ENCODE results near the gene DAPK1.

Gene DAPK1

DNA sequence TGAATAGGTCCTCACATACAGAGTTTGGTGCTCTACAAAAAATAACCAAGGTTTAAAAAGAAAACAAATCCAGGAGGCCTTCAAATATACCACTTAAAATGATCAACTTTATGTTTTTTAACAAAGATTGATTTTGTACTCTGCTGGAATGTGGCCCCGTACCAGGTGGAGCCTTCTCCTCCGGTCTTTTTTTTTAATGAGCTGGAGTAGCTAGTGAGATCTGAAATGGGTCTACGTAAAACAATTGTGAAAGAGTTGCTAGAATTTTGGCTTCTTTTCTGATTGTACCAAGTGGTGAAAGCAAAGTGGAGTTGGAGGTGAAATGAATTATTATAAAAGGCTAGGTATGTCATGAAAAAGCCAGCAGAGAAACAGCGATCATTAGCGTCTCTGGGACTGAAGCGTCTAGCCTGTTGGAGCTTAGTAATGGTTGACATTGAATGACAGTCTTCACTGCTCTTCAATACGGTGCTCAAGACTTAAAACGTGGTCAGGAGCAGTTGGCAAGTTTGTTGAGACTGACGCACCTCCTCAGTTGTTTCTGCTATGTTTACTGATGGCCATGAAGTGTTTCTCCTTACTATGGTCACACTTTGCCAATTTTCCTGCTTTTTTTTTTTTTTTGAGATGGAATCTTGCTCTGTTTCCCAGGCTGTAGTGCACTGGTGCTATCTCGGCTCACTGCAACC is 84.4 kb downstream of the DAPK1 start:
- H3K36me3 ChIP-seq (ENCODE audit: control insufficient read depth, insufficient read depth, low read length), result no peaks in the 10 kb centered on the region
- H3K27me3 ChIP-seq (ENCODE audit: control insufficient read depth, insufficient read depth, low read length), result no peaks in the 10 kb centered on the region
- H3K4me1 ChIP-seq (ENCODE audit: control insufficient read depth, insufficient read depth, low read length), result peaks cover 47% of the 10 kb centered on the region
- no peaks in the 10 kb centered on the region for H3K9me3 ChIP-seq (ENCODE audit: control insufficient read depth, low read length)
- H3K9ac ChIP-seq (ENCODE audit: low read length), result no peak overlapping the region
- H3K4me3 ChIP-seq (ENCODE audit: low read length), result no peak overlapping the region

GRCh38 chr9:87584326-87584725 is 86.7 kb downstream of the DAPK1 start:
- no peaks in the 10 kb centered on the region for H3K9me3 ChIP-seq (ENCODE audit: control insufficient read depth, low read length)
- H3K27me3 ChIP-seq (ENCODE audit: control insufficient read depth, insufficient read depth, low read length), result no peaks in the 10 kb centered on the region
- no peak overlapping the region for H3K4me3 ChIP-seq (ENCODE audit: low read length)
- H3K4me1 ChIP-seq (ENCODE audit: control insufficient read depth, insufficient read depth, low read length), result peaks cover 39% of the 10 kb centered on the region
- no peak overlapping the region for H3K9ac ChIP-seq (ENCODE audit: low read length)
- no peaks in the 10 kb centered on the region for H3K36me3 ChIP-seq (ENCODE audit: control insufficient read depth, insufficient read depth, low read length)

GRCh38 chr9:87585123-87585855 is 87.6 kb downstream of the DAPK1 start:
- H3K4me3 ChIP-seq (ENCODE audit: low read length), result no peak overlapping the region
- no peaks in the 10 kb centered on the region for H3K36me3 ChIP-seq (ENCODE audit: control insufficient read depth, insufficient read depth, low read length)
- no peaks in the 10 kb centered on the region for H3K9me3 ChIP-seq (ENCODE audit: control insufficient read depth, low read length)
- peaks cover 32% of the 10 kb centered on the region for H3K4me1 ChIP-seq (ENCODE audit: control insufficient read depth, insufficient read depth, low read length)
- H3K9ac ChIP-seq (ENCODE audit: low read length), result no peak overlapping the region
- H3K27me3 ChIP-seq (ENCODE audit: control insufficient read depth, insufficient read depth, low read length), result no peaks in the 10 kb centered on the region

DNA sequence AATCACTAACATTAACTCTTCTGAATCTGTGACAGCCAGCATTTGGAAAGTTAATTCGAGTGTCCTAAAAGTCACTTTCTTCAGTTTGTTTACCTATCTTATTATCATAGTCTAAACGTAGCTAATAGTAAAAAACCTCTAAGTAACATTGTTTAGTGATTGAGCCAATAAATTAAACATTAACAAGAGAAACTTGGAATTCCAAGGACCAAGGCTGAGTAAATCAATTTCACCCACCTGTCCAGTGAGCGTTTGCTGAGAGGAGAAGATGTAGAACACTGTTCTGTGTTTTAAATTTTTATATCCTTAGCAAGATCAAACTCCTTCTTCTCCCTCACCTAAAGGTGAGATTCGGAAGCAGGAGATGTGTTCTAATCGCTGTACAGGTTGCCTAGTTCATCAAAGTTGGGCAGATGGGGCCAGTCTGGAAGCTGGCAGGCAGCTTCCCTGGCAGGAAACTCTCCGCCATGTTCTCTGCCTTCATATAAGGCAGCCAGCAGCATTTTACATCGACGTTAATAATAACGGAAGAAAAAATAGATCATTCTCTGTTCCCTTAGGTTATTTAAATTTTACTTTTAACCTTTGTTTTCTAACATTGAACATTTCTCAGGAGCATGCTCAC is 89.2 kb downstream of the DAPK1 start:
- Histone ChIP-seq H3K4me1 (ENCODE audit: control insufficient read depth, insufficient read depth, low read length) (peaks cover 24% of the 10 kb centered on the region), H3K4me3 (ENCODE audit: low read length) (no peak overlapping the region), H3K27me3 (ENCODE audit: control insufficient read depth, insufficient read depth, low read length) (no peaks in the 10 kb centered on the region)

DNA sequence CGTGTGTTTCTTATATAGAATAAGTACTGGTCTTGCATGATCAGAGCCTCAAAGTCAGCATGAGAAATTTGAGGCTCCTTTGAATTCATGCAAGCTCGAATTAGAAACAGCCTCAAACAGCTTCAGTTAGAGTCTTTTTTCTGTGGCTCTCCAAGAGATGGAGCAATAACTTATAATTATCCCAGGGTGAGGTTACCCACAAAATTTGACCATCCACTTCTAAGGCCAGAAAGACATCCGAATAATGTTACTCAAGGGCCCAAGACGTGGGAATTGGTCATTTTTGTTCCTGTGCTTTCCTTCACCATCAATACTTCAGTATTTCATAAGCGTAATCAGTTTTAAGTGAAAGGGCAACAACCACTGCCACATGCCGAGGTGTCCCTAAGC is 89.7 kb downstream of the DAPK1 start:
- H3K4me1 ChIP-seq (ENCODE audit: control insufficient read depth, insufficient read depth, low read length), result peaks cover 24% of the 10 kb centered on the region
- no peaks in the 10 kb centered on the region for H3K36me3 ChIP-seq (ENCODE audit: control insufficient read depth, insufficient read depth, low read length)
- H3K27me3 ChIP-seq (ENCODE audit: control insufficient read depth, insufficient read depth, low read length), result no peaks in the 10 kb centered on the region
- no peak overlapping the region for H3K9ac ChIP-seq (ENCODE audit: low read length)
- H3K4me3 ChIP-seq (ENCODE audit: low read length), result no peak overlapping the region
- H3K9me3 ChIP-seq (ENCODE audit: control insufficient read depth, low read length), result no peaks in the 10 kb centered on the region

More for the DNA sequence above, 89.2 kb downstream of the DAPK1 start:
- H3K9ac ChIP-seq (ENCODE audit: low read length), result no peak overlapping the region
- no peaks in the 10 kb centered on the region for H3K9me3 ChIP-seq (ENCODE audit: control insufficient read depth, low read length)
- H3K36me3 ChIP-seq (ENCODE audit: control insufficient read depth, insufficient read depth, low read length), result no peaks in the 10 kb centered on the region

DNA sequence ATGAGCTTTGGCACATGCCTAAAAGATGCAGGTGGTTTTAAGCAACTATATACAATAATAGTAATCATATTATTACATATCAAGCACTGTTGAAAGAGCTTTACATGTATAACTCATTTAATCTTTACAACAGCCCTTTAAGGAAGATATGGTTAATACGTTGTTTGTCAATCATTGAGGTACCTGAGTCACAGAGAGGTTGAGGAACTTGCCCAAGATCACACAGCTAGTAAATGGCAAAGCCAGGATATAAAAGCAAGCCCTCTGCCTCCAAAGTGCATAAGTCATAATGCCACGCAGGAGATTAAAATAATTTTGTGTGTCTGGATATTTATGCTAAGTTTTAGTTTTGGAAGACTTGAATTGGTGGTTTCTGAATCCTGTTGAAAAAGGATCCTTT is 90.2 kb downstream of the DAPK1 start:
- H3K9me3 ChIP-seq (ENCODE audit: control insufficient read depth, low read length), result no peaks in the 10 kb centered on the region
- H3K4me3 ChIP-seq (ENCODE audit: low read length), result no peak overlapping the region
- no peaks in the 10 kb centered on the region for H3K36me3 ChIP-seq (ENCODE audit: control insufficient read depth, insufficient read depth, low read length)
- no peaks in the 10 kb centered on the region for H3K27me3 ChIP-seq (ENCODE audit: control insufficient read depth, insufficient read depth, low read length)
- peaks cover 28% of the 10 kb centered on the region for H3K4me1 ChIP-seq (ENCODE audit: control insufficient read depth, insufficient read depth, low read length)
- no peak overlapping the region for H3K9ac ChIP-seq (ENCODE audit: low read length)

GRCh38 chr9:87588339-87588738 is 90.7 kb downstream of the DAPK1 start:
- no peaks in the 10 kb centered on the region for H3K36me3 ChIP-seq (ENCODE audit: control insufficient read depth, insufficient read depth, low read length)
- peaks cover 33% of the 10 kb centered on the region for H3K4me1 ChIP-seq (ENCODE audit: control insufficient read depth, insufficient read depth, low read length)

DNA sequence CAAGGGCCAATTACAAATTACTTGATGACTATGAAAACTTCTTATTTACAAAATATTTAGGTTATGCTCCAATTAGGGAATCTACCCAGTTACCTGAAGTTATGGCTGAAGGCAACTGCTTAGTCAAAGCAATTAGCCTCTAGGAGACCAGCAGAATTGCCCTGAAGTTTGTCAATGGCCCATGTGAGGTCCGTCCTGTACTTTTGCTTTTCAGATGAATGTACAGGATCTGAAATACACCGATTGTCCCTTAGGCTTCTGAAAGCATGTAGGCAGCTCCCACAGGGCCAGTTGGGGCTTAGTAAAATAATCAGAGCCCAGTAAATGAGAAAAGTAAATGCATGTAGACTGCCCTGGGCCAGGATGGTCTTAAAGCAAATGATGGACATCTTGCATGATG is 93.3 kb downstream of the DAPK1 start:
- Histone ChIP-seq H3K9ac (ENCODE audit: low read length) (no peak overlapping the region), H3K27me3 (ENCODE audit: control insufficient read depth, insufficient read depth, low read length) (no peaks in the 10 kb centered on the region), H3K4me1 (ENCODE audit: control insufficient read depth, insufficient read depth, low read length) (peaks cover 49% of the 10 kb centered on the region), H3K36me3 (ENCODE audit: control insufficient read depth, insufficient read depth, low read length) (no peaks in the 10 kb centered on the region), H3K4me3 (ENCODE audit: low read length) (no peak overlapping the region), H3K9me3 (ENCODE audit: control insufficient read depth, low read length) (no peaks in the 10 kb centered on the region)

More at GRCh38 chr9:87588339-87588738, 90.7 kb downstream of the DAPK1 start:
- Histone ChIP-seq H3K27me3 (ENCODE audit: control insufficient read depth, insufficient read depth, low read length) (no peaks in the 10 kb centered on the region), H3K4me3 (ENCODE audit: low read length) (no peak overlapping the region), H3K9ac (ENCODE audit: low read length) (no peak overlapping the region), H3K9me3 (ENCODE audit: control insufficient read depth, low read length) (no peaks in the 10 kb centered on the region)

- H3K4me3 ChIP-seq (ENCODE audit: low read length), result no peak overlapping the region
- peaks cover 61% of the 10 kb centered on the region for H3K4me1 ChIP-seq (ENCODE audit: control insufficient read depth, insufficient read depth, low read length)
- no peaks in the 10 kb centered on the region for H3K36me3 ChIP-seq (ENCODE audit: control insufficient read depth, insufficient read depth, low read length)
- H3K9ac ChIP-seq (ENCODE audit: low read length), result no peak overlapping the region
- H3K9me3 ChIP-seq (ENCODE audit: control insufficient read depth, low read length), result no peaks in the 10 kb centered on the region
- no peaks in the 10 kb centered on the region for H3K27me3 ChIP-seq (ENCODE audit: control insufficient read depth, insufficient read depth, low read length)
These were observed 95.1 kb downstream of the DAPK1 start for GRCh38 chr9:87592554-87593358.

- H3K4me1 ChIP-seq (ENCODE audit: control insufficient read depth, insufficient read depth, low read length), result peaks cover 68% of the 10 kb centered on the region
- no peak overlapping the region for H3K4me3 ChIP-seq (ENCODE audit: low read length)
- H3K36me3 ChIP-seq (ENCODE audit: control insufficient read depth, insufficient read depth, low read length), result no peaks in the 10 kb centered on the region
- no peak overlapping the region for H3K9ac ChIP-seq (ENCODE audit: low read length)
- H3K27me3 ChIP-seq (ENCODE audit: control insufficient read depth, insufficient read depth, low read length), result no peaks in the 10 kb centered on the region
- H3K9me3 ChIP-seq (ENCODE audit: control insufficient read depth, low read length), result no peaks in the 10 kb centered on the region
These were observed 95.8 kb downstream of the DAPK1 start for GRCh38 chr9:87593359-87593980.

GRCh38 chr9:87594194-87594593 is 96.5 kb downstream of the DAPK1 start:
- Histone ChIP-seq H3K4me3 (ENCODE audit: low read length) (no peak overlapping the region), H3K4me1 (ENCODE audit: control insufficient read depth, insufficient read depth, low read length) (peaks cover 75% of the 10 kb centered on the region), H3K27me3 (ENCODE audit: control insufficient read depth, insufficient read depth, low read length) (no peaks in the 10 kb centered on the region), H3K36me3 (ENCODE audit: control insufficient read depth, insufficient read depth, low read length) (no peaks in the 10 kb centered on the region), H3K9me3 (ENCODE audit: control insufficient read depth, low read length) (no peaks in the 10 kb centered on the region), H3K9ac (ENCODE audit: low read length) (no peak overlapping the region)
